ENCODE results near the gene REC8.

REC8 gene

GRCh38 chr14:24171422-24172260 is at the start of gene REC8:
Gene REC8 (plus strand): TSS chr14:24172080. CDS start chr14:24172553, 473 bp downstream.
- peak; percentile 97 for DNase-seq

GRCh38 chr14:24122416-24122815 is 49.5 kb upstream of the REC8 start:
- DNase-seq = no peak

- DNase-seq = no peak
These were observed 49.0 kb upstream of the REC8 start for GRCh38 chr14:24122898-24123297.

GRCh38 chr14:24123424-24124417 is 48.2 kb upstream of the REC8 start:
- DNase-seq = no peak

GRCh38 chr14:24126939-24127338 is 44.9 kb upstream of the REC8 start:
- DNase-seq = no peak

- DNase-seq = no peak
These were observed 44.2 kb upstream of the REC8 start for GRCh38 chr14:24127673-24128072.

GRCh38 chr14:24129410-24129998 is 42.4 kb upstream of the REC8 start:
- no peak for DNase-seq

GRCh38 chr14:24130380-24130716 is 41.5 kb upstream of the REC8 start, which contains the start of gene FITM1:
Gene FITM1 (plus strand): TSS chr14:24130659. CDS start chr14:24131564, 905 bp downstream.
- no peak for DNase-seq

GRCh38 chr14:24130717-24131548 is 40.9 kb upstream of the REC8 start:
- no peak for DNase-seq

- DNase-seq = no peak
These were observed 40.3 kb upstream of the REC8 start for GRCh38 chr14:24131549-24131966.

GRCh38 chr14:24132061-24132685 is 39.7 kb upstream of the REC8 start:
- DNase-seq = no peak

- no peak for DNase-seq
These were observed 38.9 kb upstream of the REC8 start for GRCh38 chr14:24132976-24133375.

- DNase-seq = no peak
These were observed 38.1 kb upstream of the REC8 start for GRCh38 chr14:24133735-24134134.

GRCh38 chr14:24135584-24135833 is 36.4 kb upstream of the REC8 start:
- no peak for DNase-seq

GRCh38 chr14:24135834-24136683 is 35.8 kb upstream of the REC8 start, which contains the start of gene PSME1:
Gene PSME1 (plus strand): TSS chr14:24136194. CDS start chr14:24136263, 69 bp downstream.
- DNase-seq = peak; percentile 83

GRCh38 chr14:24136684-24137528 is 35.0 kb upstream of the REC8 start:
- DNase-seq = no peak

- no peak for DNase-seq
These were observed 34.1 kb upstream of the REC8 start for GRCh38 chr14:24137529-24138395.

- DNase-seq = no peak
These were observed 33.2 kb upstream of the REC8 start for GRCh38 chr14:24138396-24139271.

Measured in NCI-H526 treated with DMSO at 0.1 percent for 48 hours (cell line).